ENCODE results near the gene DMAC1. TPM values are rescaled to one million over a fixed set of nuclear protein-coding genes. Genes with fewer than 3 reads are reported as not detected.

The DMAC1 gene
- total and polyA plus RNA-seq, 12 donors: 22.1 to 172 (median 149) TPM

DNA sequence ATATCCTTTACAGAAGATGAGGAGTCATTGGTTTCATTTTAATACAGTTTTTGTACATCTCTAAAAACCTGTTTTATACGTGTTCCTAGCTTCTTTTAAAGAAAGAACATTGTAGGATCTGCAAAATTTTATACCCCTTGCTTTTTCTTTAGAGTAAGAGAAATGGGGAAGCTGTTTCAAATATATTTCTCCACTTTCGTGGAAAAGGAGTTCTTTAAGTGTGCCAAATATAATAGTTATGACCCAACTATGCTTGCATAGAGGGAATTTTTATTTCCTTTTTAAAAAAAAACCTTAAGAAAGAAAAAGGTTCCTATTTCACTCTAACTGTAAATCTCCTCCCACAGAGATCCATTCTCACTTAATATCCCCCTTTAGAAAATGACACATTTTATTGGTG, 27.5 kb upstream of the DMAC1 start:
- Histone ChIP-seq H3K9me3 (peaks cover 0 to 7% (median 0%) of the 10 kb centered on the region in 11 donors), H3K27ac (peak overlapping the region in 1 of 10 donors; percentile 56), H3K36me3 (no peaks in the 10 kb centered on the region), H3K4me1 (no peaks in the 10 kb centered on the region), H3K27me3 (no peaks in the 10 kb centered on the region), H3K4me3 (no peak overlapping the region)
- WGBS, 2 donors: 69 to 78% methylated on average over 2 of the region's 2 CpGs
- TF ChIP-seq, protein P1, sequence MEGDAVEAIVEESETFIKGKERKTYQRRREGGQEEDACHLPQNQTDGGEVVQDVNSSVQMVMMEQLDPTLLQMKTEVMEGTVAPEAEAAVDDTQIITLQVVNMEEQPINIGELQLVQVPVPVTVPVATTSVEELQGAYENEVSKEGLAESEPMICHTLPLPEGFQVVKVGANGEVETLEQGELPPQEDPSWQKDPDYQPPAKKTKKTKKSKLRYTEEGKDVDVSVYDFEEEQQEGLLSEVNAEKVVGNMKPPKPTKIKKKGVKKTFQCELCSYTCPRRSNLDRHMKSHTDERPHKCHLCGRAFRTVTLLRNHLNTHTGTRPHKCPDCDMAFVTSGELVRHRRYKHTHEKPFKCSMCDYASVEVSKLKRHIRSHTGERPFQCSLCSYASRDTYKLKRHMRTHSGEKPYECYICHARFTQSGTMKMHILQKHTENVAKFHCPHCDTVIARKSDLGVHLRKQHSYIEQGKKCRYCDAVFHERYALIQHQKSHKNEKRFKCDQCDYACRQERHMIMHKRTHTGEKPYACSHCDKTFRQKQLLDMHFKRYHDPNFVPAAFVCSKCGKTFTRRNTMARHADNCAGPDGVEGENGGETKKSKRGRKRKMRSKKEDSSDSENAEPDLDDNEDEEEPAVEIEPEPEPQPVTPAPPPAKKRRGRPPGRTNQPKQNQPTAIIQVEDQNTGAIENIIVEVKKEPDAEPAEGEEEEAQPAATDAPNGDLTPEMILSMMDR (IDR thresholded peaks at IDR 0.05): no peak
- intact Hi-C loops (cut with DNase I): no loop called here
- no peak for DNase-seq
- ATAC-seq: no peak

DNA sequence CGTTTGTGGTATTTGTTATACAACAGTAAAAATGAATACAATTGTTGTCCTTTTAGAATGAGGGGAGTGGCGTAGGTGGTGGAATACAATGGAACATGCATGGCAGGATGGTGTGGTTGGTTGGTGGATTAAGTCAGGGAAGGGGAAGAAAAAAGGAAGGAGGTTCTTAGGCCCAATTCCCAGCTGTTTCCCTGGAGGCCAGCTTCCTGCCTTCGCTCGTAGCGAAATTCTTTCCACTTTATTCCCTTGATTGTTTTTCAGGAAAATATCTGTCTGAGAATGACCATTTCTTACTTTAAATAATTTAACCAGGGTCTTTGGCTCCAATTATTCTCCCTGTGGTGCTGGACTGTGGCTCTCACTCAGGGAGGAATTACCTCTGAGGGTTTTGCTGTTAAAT, 24.1 kb upstream of the DMAC1 start:
- H3K27ac ChIP-seq: no peak overlapping the region
- no peaks in the 10 kb centered on the region for H3K36me3 ChIP-seq
- intact Hi-C loops (cut with DNase I): no loop called here
- H3K4me1 ChIP-seq: no peaks in the 10 kb centered on the region
- TF ChIP-seq, protein P1 (IDR thresholded peaks at IDR 0.05): no peak
- no peak for ATAC-seq
- DNase-seq: no peak
- no peaks in the 10 kb centered on the region for H3K27me3 ChIP-seq
- WGBS, 2 donors: 56 to 68% methylated on average over 5 of the region's 5 CpGs
- H3K4me3 ChIP-seq: no peak overlapping the region
- H3K9me3 ChIP-seq: no peaks in the 10 kb centered on the region

GRCh38 chr9:7819984-7820383, 20.4 kb upstream of the DMAC1 start:
- no peak overlapping the region for H3K27ac ChIP-seq
- intact Hi-C loops (cut with DNase I): no loop called here
- no peaks in the 10 kb centered on the region for H3K36me3 ChIP-seq
- no peaks in the 10 kb centered on the region for H3K27me3 ChIP-seq
- TF ChIP-seq, protein P1 (IDR thresholded peaks at IDR 0.05): no peak
- ATAC-seq (no peak), DNase-seq (no peak)
- H3K9me3 ChIP-seq: no peaks in the 10 kb centered on the region
- H3K4me1 ChIP-seq: no peaks in the 10 kb centered on the region
- H3K4me3 ChIP-seq: no peak overlapping the region
- WGBS, 2 donors: 0% methylated on average over 1 of the region's 1 CpG

- DNase-seq: no peak
- TF ChIP-seq, protein P1 (IDR thresholded peaks at IDR 0.05): no peak
- WGBS, 2 donors: 59 to 75% methylated on average over 2 of the region's 2 CpGs
- intact Hi-C loops (cut with DNase I): no loop called here
- Histone ChIP-seq H3K36me3 (no peaks in the 10 kb centered on the region), H3K27me3 (no peaks in the 10 kb centered on the region), H3K4me1 (no peaks in the 10 kb centered on the region), H3K9me3 (no peaks in the 10 kb centered on the region), H3K4me3 (no peak overlapping the region), H3K27ac (no peak overlapping the region)
- ATAC-seq: no peak
These were observed 16.4 kb upstream of the DMAC1 start for GRCh38 chr9:7816021-7816420.
